LNCaP clone FGC (cell line): ENCODE results near the gene ATF7IP2.
A peak's percentile ranks its signal among the peaks of the same experiment; 100 is the strongest.

Source experiments
- DNase-seq: peaks from one replicate; pipeline ENCODE4 v3.0.0-alpha.2; 2011; ENCODE audit warnings: low read depth
- H3K4me3 ChIP-seq: 2 replicates; pipeline ENCODE4 v1.5.1; 2011; ENCODE audit warnings: mild to moderate bottlenecking, low read depth, low read length, control low read depth
- CTCF ChIP-seq: IDR thresholded peaks from 2 replicates; pipeline ENCODE4 v1.5.1; 2012; ENCODE audit warnings: mild to moderate bottlenecking; ENCODE audit not compliant: control insufficient read depth, insufficient read depth; ENCODE audit errors: extremely low read depth

The ATF7IP2 gene

GRCh38 chr16:10525214-10525825 lies 139.5 kb downstream of the ATF7IP2 start:
- no peak for TF ChIP-seq CTCF
- DNase-seq = peak; percentile 21

GRCh38 chr16:10526962-10527361 lies 141.1 kb downstream of the ATF7IP2 start:
- no peak for DNase-seq
- H3K4me3 ChIP-seq = no peak overlapping the region
- no peak for TF ChIP-seq CTCF

More at GRCh38 chr16:10525214-10525825, 139.5 kb downstream of the ATF7IP2 start:
- H3K4me3 ChIP-seq = no peak overlapping the region

- DNase-seq = no peak
- TF ChIP-seq CTCF = no peak
- no peak overlapping the region for H3K4me3 ChIP-seq
Observed at GRCh38 chr16:10528635-10529034, 142.8 kb downstream of the ATF7IP2 start.

GRCh38 chr16:10529895-10530669 lies 144.2 kb downstream of the ATF7IP2 start:
- H3K4me3 ChIP-seq = no peak overlapping the region
- DNase-seq = no peak
- no peak for TF ChIP-seq CTCF

- no peak for DNase-seq
- no peak for TF ChIP-seq CTCF
Observed at GRCh38 chr16:10530685-10531084, 144.8 kb downstream of the ATF7IP2 start.

GRCh38 chr16:10531582-10531981 lies 145.7 kb downstream of the ATF7IP2 start:
- no peak for DNase-seq
- no peak for TF ChIP-seq CTCF
- H3K4me3 ChIP-seq = no peak overlapping the region

More at GRCh38 chr16:10530685-10531084, 144.8 kb downstream of the ATF7IP2 start:
- no peak overlapping the region for H3K4me3 ChIP-seq
